Stimulated activated CD4-positive, alpha-beta T cell treated with anti-CD3 and anti-CD28 coated beads, Interleukin-12 subunit alpha, Interleukin-12 subunit beta, amount 100 ng/mL, for 48 hours (primary cell): ENCODE results near the gene CDNF.

ENCODE experiments used
- DNase-seq, 3 donors: peaks; one replicate each; pipeline ENCODE4 v3.0.0-alpha.2; 2020; ENCODE audit warnings: low read depth in 2 of 3, low spot score in 1 of 3

Gene CDNF

DNA sequence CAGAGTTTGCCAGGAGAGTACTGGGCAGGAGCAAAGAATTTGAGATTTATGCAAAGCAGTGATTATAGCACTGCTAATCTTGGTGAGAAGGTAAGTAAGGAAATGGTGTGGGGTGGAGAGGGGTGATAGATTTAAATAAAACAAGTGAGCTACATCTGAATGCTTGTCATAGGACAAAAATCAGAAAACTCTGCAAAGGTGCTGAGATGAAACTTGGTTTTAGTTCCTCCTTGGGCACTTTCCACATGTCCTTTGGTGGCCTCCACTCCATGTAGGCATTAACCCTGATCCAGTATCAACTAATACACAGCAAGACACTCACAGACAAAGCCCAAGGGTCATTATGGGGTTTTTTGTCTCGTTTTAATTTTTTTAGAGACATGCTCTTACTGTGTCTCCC lies 37.4 kb downstream of the CDNF start:
- no peak for DNase-seq

DNA sequence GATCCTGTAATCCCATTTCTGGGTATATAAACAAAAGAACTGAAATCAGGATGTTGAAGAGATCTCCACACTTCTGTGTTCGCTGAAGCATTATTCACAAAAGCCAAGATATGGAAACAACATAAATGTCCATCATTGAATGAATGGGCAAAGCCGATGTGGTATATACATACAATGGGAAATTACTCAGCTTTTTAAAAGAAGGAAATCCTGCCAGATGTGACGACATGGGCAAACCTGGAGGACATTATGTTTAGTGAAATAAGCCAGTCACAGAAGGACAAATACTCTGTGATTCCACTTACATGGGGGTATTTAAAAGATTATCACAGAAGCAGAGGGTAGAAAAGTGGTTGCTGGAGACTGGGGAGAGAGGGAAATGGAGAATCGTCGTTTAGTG lies 39.2 kb downstream of the CDNF start:
- no peak for DNase-seq

DNA sequence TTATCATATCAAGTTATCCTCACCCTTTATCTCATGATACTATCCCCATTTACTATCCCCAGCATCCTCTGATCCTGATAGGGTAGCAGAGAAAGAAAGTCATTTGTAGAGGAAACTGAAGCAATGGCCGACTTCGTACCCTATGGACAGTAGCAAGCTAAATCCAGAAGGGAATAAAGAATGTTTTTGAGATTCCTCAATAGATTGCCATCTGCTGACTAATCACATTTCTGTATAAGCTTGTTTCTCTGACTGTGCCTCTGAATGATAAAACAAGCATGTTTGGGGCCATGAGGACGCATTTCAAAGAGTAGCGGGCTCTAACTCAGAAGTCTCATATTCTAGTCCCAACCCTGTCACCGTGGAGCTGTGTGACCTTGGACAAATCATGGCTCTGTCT lies 49.9 kb downstream of the CDNF start:
- DNase-seq: no peak

DNA sequence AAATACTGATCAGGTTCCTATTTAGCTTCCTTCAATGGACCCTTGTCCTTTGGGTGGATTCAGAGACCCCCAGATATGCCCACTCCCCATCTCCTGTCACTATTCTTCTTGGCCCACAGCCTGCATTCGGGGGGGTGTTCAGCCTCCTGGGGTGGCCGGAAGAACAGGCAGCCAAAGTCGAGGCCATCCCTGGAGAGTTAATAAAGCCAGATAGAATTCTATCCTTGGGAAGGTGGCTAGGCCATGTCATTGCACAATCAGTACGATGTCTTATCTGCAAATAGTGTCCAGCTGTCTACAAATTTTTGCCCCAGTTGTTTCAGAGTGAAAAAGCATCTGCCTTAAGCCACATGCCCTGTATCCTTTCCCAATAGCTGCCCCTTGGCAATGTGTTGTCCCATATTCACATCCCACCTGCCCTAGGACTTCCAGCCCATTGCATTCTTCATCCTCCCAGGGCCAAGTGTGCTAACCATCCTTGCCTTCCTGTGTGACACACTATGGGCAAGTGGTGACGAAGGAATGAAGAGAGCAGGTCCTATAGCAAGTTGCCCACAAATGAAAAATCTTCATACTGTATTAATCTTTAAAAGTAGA lies 53.3 kb downstream of the CDNF start:
- DNase-seq: no peak

DNA sequence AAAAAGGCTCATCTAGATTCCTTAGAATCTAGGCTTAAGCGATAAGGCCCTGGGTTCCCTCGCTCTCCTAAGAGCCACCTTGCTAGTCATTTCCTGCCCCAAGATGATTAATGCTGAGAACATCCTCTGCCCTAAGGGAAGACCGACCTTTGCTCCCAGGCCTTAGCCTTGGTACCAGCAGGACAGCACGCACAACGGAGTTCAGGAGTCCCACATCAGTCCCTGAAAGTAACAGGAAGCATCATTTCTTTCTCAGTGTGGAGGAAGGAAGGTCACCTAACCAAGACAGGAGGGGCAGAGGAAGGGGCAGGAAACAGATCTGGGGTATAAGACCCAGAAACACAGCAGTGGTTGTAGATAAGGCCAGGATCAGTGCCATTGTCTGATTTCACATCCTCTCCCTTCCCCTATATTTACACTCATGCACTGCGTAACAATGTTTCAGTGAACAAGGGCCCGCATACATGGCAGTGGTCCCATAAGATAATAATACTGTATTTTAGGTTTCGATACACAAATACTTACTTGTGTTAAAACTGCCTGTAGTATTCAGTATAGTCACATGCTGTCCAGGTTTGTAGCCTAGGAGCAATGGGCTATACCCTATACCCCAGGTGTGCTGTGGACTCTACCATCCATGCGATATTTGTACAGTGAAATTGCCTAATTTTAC lies 55.0 kb downstream of the CDNF start:
- DNase-seq: no peak

DNA sequence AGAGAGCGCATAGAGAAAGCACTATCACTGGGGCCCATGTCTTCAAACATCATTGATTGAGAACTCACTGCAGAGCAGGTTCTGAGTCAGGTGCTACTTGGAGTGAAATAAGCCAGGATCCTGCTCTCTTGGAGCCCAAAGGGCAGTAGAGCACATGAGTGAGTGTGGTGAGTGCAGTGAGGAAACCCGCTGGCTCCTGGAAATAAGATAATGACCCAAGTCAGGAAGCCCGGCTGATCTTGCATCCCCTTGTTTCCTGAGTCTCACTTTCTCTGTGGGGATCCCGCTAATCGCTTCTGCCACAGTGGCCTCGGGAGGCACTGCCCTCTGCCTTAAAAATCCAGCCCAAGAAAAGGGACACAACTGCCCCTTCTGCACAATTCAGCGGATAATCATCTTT lies 56.1 kb downstream of the CDNF start:
- no peak for DNase-seq

DNA sequence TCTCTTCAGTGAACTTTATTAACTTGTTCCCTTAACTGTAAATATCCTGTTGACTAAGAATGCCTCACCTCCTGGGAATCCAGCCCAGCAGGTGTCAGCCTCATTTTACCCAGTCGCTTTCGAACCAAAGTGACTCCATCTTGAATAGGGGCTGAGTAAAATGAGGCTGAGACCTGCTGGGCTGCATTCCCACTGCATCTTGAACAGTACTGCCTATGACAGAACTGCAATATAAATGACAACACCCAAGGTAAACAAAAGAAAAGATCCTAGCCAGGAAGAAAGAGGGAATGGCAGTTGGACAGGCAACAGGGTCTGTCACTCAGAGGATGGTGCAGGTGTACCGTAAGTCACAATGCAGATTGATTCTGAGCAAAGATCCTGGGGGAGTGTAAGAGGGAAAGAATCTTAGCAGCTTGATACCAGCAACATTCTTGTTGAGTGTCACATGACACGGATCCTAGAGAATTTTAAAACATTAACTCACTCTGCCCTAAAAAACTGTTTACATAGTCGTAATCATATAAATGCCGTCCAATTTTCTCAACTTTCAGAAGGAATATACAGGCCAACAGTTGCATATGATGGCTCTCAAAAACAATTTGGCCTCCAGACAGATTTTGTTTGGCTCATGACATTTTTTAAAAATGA lies 58.7 kb downstream of the CDNF start:
- no peak for DNase-seq

DNA sequence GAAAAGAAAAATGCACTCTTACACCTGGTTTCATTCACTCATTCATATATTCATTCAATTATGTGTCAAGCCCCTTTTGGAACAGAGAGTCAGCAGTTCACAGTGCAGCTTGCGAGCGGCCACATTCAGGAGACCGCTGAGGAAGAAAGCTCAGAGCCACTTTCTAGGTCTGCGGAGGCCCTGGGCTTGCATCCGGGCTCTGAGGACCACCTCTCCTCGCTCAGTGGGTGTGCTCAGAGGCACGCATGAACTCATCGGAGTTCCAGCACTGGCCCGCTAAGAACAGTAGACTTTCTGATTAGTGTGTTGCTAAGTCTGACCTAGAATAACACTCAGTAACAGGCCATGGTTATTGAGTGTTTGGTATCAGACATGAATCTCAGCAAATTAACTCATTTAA lies 61.3 kb downstream of the CDNF start:
- no peak for DNase-seq

DNA sequence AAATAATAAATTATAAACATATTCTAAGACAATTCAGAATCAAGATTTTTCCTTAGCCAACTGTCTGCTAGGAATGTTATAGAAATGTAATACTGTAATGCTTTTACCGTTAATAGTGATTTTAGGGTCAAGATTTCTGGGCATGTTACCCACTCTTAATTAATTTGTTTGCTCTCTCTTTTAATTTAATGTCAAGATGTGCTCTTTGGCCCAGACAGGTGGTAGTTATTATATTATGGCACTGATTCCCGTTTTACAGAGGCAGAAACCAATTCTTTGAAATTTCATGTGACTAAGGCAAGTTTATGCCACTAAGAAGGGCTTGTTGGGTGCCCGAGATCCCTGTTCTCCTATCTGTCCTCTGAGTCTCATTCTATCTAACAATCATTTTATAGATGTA lies 62.2 kb downstream of the CDNF start:
- no peak for DNase-seq

DNA sequence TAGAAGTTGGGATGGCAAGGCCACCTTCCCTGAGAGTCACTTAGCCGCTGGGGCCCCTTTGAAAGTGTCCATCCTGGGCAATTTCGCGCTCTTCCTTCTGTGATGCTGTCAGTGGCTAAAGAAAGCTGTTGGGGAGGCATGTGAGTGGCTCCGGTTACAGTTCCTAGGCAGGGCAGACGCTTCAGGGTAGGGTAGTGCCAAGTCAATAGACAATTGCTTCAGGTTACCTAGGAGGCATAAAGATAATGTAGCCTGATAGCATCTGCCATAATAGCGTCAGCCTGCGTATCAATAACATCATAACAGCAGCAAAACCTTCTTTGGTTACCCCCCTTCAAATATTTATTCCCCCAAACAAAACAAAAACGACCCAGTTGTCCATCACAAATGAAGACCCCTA lies 63.0 kb downstream of the CDNF start, which contains the start of gene FAM107B:
Gene FAM107B, minus strand, starts transcription at position 101 of the 400 bp plus-strand sequence. CDS start 234 bp downstream, outside the sequence.
- DNase-seq: no peak

DNA sequence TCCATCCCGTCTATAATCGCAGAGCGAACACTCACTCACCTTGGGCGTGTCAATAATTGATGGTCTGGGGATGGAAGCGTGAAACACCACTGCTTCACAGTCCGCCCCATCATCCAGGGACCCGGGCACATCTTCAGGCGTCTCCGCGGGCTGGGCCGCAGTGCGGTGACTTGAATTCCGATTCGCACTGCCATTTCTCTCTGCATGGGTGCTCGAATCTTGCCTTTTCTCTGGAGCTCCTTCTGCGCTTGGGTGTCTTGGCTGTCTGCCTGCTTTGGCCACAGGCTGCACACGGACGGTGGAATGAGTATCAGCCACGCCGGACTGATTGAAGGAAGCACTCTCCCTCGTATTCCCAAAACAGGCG lies 63.6 kb downstream of the CDNF start:
- DNase-seq: no peak

DNA sequence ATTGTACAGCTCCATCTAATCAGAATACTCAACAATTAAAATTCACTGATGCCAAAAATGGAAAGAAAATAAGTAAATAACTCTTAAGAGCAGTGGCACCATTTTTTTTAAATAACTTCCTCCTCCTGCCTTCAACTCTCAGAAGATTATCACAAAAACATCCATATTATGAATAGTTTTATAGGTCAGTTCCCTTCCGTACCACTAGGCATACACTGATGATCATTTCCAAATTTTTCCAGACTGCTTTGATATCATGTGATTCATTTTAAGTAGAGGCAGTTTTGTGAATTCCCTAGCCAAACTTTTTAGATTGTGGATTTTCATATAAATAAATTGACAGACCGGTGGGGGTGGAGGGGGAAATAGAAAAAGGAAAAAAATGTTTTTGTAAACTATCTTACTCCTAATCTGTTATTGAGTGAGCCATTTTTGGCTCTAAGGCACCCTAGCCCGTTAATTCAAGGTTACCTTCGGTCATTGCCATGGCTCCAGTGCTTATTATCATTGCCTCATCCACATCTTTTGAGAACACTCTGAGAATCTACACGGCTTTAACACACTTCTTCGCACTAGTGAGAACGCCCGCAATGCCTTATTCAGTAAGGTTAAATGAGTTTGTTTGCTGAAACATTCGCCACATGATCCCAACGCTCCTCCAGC lies 64.2 kb downstream of the CDNF start:
- no peak for DNase-seq

DNA sequence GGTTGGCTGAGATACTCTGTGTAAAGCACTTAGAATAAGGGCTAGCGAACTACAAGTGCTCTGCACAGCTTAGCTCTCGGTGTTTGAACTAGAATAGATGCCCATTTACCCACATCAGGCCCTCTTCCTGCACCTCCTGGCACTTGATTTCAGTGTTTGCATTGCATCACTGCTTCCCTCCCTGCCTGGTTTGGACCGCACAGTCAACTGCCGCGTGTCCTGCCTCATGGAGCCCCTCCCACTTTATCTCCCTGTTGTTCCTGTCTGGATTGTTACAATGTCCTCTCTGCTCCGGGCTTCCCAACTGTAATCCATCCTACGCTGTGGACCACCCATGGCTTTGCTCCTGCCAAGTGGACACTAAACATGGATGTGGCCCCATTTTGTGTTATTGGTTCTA lies 65.4 kb downstream of the CDNF start:
- DNase-seq: no peak

DNA sequence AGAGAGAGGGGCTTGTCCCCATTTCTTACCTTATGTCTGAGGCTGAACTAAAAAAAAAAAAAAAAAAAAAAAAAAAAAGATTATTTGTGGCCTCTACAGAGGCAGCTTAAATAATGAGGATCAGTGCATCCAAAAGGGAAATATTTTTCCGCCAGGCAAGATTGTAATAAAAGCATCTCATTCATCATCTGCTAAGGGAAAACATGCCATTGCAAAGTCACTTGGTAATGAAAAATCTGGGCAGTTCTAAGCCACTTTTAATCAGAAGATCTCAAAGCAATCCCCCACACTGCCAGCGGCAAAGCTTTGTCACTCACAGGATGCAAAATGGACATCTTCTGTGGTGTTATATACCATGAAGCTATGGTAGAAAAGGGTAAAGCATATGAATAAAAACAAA lies 66.9 kb downstream of the CDNF start:
- no peak for DNase-seq
